Heart left ventricle (tissue), 16 donors: ENCODE data around the gene TBL1XR1. TPM values are rescaled to one million over a fixed set of nuclear protein-coding genes. Genes with fewer than 3 reads are reported as not detected.

ENCODE experiments used
- ATAC-seq, 4 donors: fragments of 200-7000 bp; cut with Tn5 transposase; one replicate each; pipeline ENCODE4 v1.9.1; 2020 to 2022; ENCODE audit warnings: moderate library complexity in 4 of 4, mild to moderate bottlenecking in 3 of 4, moderate number of reproducible peaks in 1 of 4
- DNase-seq, 5 donors: peaks; one replicate each; pipeline ENCODE4 v3.0.0-alpha.2; 2020
- H3K27ac ChIP-seq, 12 donors: fragments of 200-600 bp; sonication (generic) in 4 of 12; one replicate each; pipeline versions ENCODE4 v1.5.0 to v1.8.0; 2016 to 2022; ENCODE audit warnings: mild to moderate bottlenecking in 2 of 12
- H3K27me3 ChIP-seq, 9 donors: fragments of 200-600 bp; sonication (generic) in 2 of 9; one replicate each; pipeline versions ENCODE4 v1.5.1 to v1.8.0; 2016 to 2022; ENCODE audit warnings: mild to moderate bottlenecking in 3 of 9
- H3K36me3 ChIP-seq, 9 donors: fragments of 200-600 bp; sonication (generic) in 2 of 9; one replicate each; pipeline versions ENCODE4 v1.5.0 to v1.8.0; 2018 to 2022; ENCODE audit warnings: mild to moderate bottlenecking in 2 of 9
- H3K4me1 ChIP-seq, 12 donors: fragments of 200-600 bp; sonication (generic) in 4 of 12; one replicate each; pipeline versions ENCODE4 v1.5.0 to v1.8.0; 2016 to 2022; ENCODE audit warnings: mild to moderate bottlenecking in 3 of 12
- H3K4me3 ChIP-seq, 12 donors: fragments of 200-600 bp; sonication (generic) in 4 of 12; one replicate each; pipeline versions ENCODE4 v1.5.0 to v1.8.0; 2017 to 2022; ENCODE audit warnings: mild to moderate bottlenecking in 9 of 12, moderate library complexity in 4 of 12
- H3K9me3 ChIP-seq, 12 donors: fragments of 200-600 bp; sonication (generic) in 4 of 12; one replicate each; pipeline versions ENCODE4 v1.5.0 to v1.8.0; 2016 to 2022; ENCODE audit warnings: mild to moderate bottlenecking in 1 of 12
- CTCF ChIP-seq, 12 donors: fragments of 200-600 bp; sonication (generic) in 4 of 12; IDR thresholded peaks; one replicate each; pipeline versions ENCODE4 v1.5.0 to v1.8.0; 2018 to 2022; ENCODE audit warnings: antibody characterized with exemption in 12 of 12, mild to moderate bottlenecking in 5 of 12
- POLR2A ChIP-seq, 2 donors: fragments of 450-650 bp; IDR thresholded peaks; one replicate each; pipeline ENCODE4 v1.6.1; 2017; ENCODE audit warnings: antibody characterized with exemption in 2 of 2, mild to moderate bottlenecking in 2 of 2, moderate library complexity in 2 of 2
- WGBS, 4 donors: extraction: QIAGEN DNeasy Blood & Tissue Kit in 2 of 4; methylation state at CpG; one replicate each; pipeline versions ENCODE4 v1.1.5 to v1.1.7; 2013 to 2018; 5-methylcytosine and 5-hydroxymethylcytosine counted together
- intact Hi-C, 10 donors: fragments of 100-400 bp; cut with DNase I; formaldehyde crosslinking; loops; one replicate each; pipeline versions ENCODE4 v1.11.1 to v1.14.2; 2022
- polyA plus RNA-seq, 2 donors: library from polyadenylated mRNA; stranded (reverse); fragments of 200-250 nt; gene quantifications; one replicate each; pipeline ENCODE4 v1.2.3, GENCODE V29; 2013
- total RNA-seq, 9 donors: library from RNA; depleted of rRNA in 2 of 9; stranded (reverse); fragments of >200 nt in 2 of 9; fragmentation: NEBNext Ultra II Directional in 3 of 9; extraction: Animal tissue kit (Norgen Biotek cat#: 25700) in 3 of 9; gene quantifications; one replicate each; pipeline versions ENCODE4 v1.1.0 to v1.2.4, GENCODE V29; 2016 to 2023
- donor health status: ischemic (EF 13 %, LVEDD 7.1; RV severe dilation, severe dysfunction).
- donor health status: healthy with polysubstance abuse.
- donor health status: DM: no; HTN: yes; CAD: no.
- donor health status: DM: no; HTN: no; CAD: no.
- donor health status: ischemic (EF 25% LVEDD 6.9; RV normal size, moderate dysfunction).
- donor health status: ischemic (EF 25% LVEDD 5.7; RV mildly dilated, moderate dysfunction).
- donor health status: healthy.
- donor health status: DM: yes; HTN: yes; CAD: no.
- donor health status: ischemic (EF 35%, LVEDD 5.7; RV mildly dilated, moderate dysfunction).
- donor health status: nonischemic (EF 11% LVEDD 7.7; RV severe dilation, severe dysfunction).
- donor health status: DM: yes; HTN: yes; CAD: no.
- donor health status: PGD.
- donor health status: ischemic (EF 29% LVEDD 5.4; RV normal size, mild dysfunction).
- donor health status: nonischemic (EF 23%, LVEDD 6.1; RV moderate dilation, normal function).

Gene TBL1XR1
- total and polyA plus RNA-seq, 11 donors: 24.0 to 176 (median 119) TPM

- intact Hi-C loops: no loop called here
- Histone ChIP-seq H3K9me3 (peaks cover 0 to 37% (median 10%) of the 10 kb centered on the region in 12 donors), H3K27me3 (no peaks in the 10 kb centered on the region), H3K4me3 (no peak overlapping the region), H3K27ac (no peak overlapping the region), H3K4me1 (peaks cover 0 to 29% (median 8%) of the 10 kb centered on the region in 12 donors), H3K36me3 (no peaks in the 10 kb centered on the region)
- no peak for DNase-seq
- TF ChIP-seq POLR2A (IDR thresholded peaks at IDR 0.05) (no peak), CTCF (IDR thresholded peaks at IDR 0.05) (no peak)
- no peak for ATAC-seq
- 41 to 58% (median 48%) methylated on average over 1 of the region's 1 CpG for WGBS, 4 donors
These were observed 100.7 kb downstream of the TBL1XR1 start for GRCh38 chr3:177096615-177097014.

DNA sequence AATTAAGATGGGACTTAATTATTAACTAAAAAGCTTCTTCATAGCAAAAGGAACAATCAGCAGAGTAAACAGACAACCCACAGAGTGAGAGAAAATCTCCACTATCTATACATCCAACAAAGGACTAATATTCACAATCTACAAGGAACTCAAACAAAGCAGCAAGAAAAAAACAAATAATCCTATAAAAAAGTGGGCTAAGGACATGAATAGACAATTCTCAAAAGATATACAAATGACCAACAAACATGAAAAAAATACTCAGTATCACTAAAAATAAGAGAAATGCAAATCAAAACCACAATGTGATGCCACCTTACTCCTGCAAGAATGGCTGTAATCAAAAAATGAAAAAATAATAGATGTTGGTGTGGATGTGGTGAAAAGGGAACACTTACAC is 103.3 kb downstream of the TBL1XR1 start:
- TF ChIP-seq POLR2A (IDR thresholded peaks at IDR 0.05) (no peak), CTCF (IDR thresholded peaks at IDR 0.05) (no peak)
- Histone ChIP-seq H3K9me3 (peaks cover 0 to 38% (median 11%) of the 10 kb centered on the region in 12 donors), H3K36me3 (no peaks in the 10 kb centered on the region), H3K4me3 (no peak overlapping the region), H3K27me3 (no peaks in the 10 kb centered on the region), H3K4me1 (peaks cover 0 to 33% (median 16%) of the 10 kb centered on the region in 12 donors), H3K27ac (no peak overlapping the region)
- intact Hi-C loops: no loop called here
- ATAC-seq (no peak), DNase-seq (no peak)

DNA sequence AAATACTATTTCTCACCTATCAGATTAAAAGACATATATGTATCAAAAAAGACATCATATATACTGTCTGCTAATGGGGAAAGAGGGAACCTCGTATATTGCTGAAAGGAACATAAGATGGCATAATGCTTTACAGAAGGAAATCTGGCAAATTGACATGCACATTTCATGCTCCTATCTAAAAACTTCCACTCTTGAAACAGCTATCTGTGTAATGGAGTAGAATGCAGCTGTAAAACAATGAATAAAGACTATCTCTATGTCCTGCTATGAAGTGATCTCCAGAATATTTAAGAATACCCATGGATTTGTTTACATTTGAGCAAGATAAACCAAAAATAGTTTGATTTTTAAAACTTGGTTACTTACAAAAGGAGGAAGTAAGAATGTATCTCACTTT is 107.4 kb downstream of the TBL1XR1 start:
- no peak for TF ChIP-seq POLR2A (IDR thresholded peaks at IDR 0.05)
- no peak for DNase-seq
- H3K4me1 ChIP-seq: peaks cover 0 to 54% (median 42%) of the 10 kb centered on the region in 12 donors
- no peaks in the 10 kb centered on the region for H3K36me3 ChIP-seq
- peaks cover 0 to 32% (median 11%) of the 10 kb centered on the region in 12 donors for H3K9me3 ChIP-seq
- intact Hi-C loops: no loop called here
- no peak for ATAC-seq
- H3K4me3 ChIP-seq: no peak overlapping the region
- no peaks in the 10 kb centered on the region for H3K27me3 ChIP-seq
- WGBS, 4 donors: 36 to 67% (median 54%) methylated on average over 1 of the region's 1 CpG
- H3K27ac ChIP-seq: peak overlapping the region in 1 of 12 donors; percentile 22

DNA sequence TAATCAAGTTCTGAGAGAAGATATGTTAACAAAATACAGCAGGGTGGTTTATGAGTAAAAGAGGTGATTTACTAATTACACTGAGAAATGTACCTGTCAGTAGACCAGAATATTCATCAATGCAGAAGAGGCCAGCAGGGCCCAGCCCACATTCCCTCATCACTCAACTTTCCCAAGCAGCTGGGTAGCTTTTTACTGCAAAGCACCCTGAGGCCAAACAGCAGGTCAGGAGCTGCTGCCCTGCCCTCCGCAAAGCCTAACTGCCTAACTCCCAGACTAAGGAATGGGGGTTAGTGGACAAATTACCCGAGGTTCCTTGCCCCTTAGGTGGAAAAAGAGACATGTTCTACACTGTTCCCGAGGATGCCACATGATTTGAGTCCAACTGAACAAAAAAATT is 108.2 kb downstream of the TBL1XR1 start:
- DNase-seq: no peak
- no peak for TF ChIP-seq POLR2A (IDR thresholded peaks at IDR 0.05)
- no peak for TF ChIP-seq CTCF (IDR thresholded peaks at IDR 0.05)
- WGBS, 4 donors: 73 to 79% (median 78%) methylated on average over 3 of the region's 3 CpGs
- ATAC-seq: peak in 1 of 4 donors; percentile 24
- peaks cover 0 to 25% (median 10%) of the 10 kb centered on the region in 12 donors for H3K9me3 ChIP-seq
- H3K4me3 ChIP-seq: no peak overlapping the region
- intact Hi-C loops: no loop called here
- peak overlapping the region in 2 of 12 donors; percentile 10 to 18 for H3K27ac ChIP-seq
- H3K4me1 ChIP-seq: peaks cover 0 to 57% (median 46%) of the 10 kb centered on the region in 12 donors
- no peaks in the 10 kb centered on the region for H3K27me3 ChIP-seq
- H3K36me3 ChIP-seq: no peaks in the 10 kb centered on the region

- H3K9me3 ChIP-seq: no peaks in the 10 kb centered on the region
- H3K36me3 ChIP-seq: no peaks in the 10 kb centered on the region
- TF ChIP-seq CTCF (IDR thresholded peaks at IDR 0.05): no peak
- no peak for TF ChIP-seq POLR2A (IDR thresholded peaks at IDR 0.05)
- ATAC-seq (peak in 2 of 4 donors; percentile 34 to 35), DNase-seq (no peak)
- intact Hi-C loops: no loop called here
- H3K4me1 ChIP-seq: peaks cover 0 to 60% (median 46%) of the 10 kb centered on the region in 12 donors
- H3K4me3 ChIP-seq: no peak overlapping the region
- H3K27ac ChIP-seq: peak overlapping the region in 1 of 12 donors; percentile 12
- H3K27me3 ChIP-seq: no peaks in the 10 kb centered on the region
- WGBS, 4 donors: 26 to 59% (median 38%) methylated on average over 2 of the region's 2 CpGs
These were observed 111.5 kb downstream of the TBL1XR1 start for GRCh38 chr3:177085794-177086193.
